Mesenchymal stem cell (in vitro differentiated cells and primary cell): Measurements from ENCODE around the gene JPH2.

Experiments used
- DNase-seq: peaks from one replicate; pipeline ENCODE4 v3.0.0-alpha.2; 2013
- H2AFZ ChIP-seq: one replicate; pipeline ENCODE4 v1.6.1; 2013; ENCODE audit warnings: low read depth, mild to moderate bottlenecking, control low read depth, inconsistent platforms, low read length, moderate library complexity
- H2AK5ac ChIP-seq: 2 replicates; pipeline ENCODE4 v1.6.1; 2013; ENCODE audit warnings: low read length, moderate library complexity, mild to moderate bottlenecking, inconsistent platforms; ENCODE audit not compliant: severe bottlenecking
- H2BK120ac ChIP-seq: one replicate; pipeline ENCODE4 v1.6.1; 2013; ENCODE audit warnings: low read depth, mild to moderate bottlenecking, inconsistent platforms, low read length, moderate library complexity
- H2BK12ac ChIP-seq, 2 experiments: one replicate each; pipeline ENCODE4 v1.6.1; 2013; ENCODE audit warnings: inconsistent platforms in 2 of 2, low read length in 2 of 2, mild to moderate bottlenecking in 2 of 2, moderate library complexity in 2 of 2, control low read depth in 1 of 2
- H2BK15ac ChIP-seq: one replicate; pipeline ENCODE4 v1.6.1; 2013; ENCODE audit warnings: mild to moderate bottlenecking, low read depth, inconsistent platforms; ENCODE audit not compliant: poor library complexity, severe bottlenecking
- H2BK5ac ChIP-seq: 2 replicates; pipeline ENCODE4 v1.6.1; 2013; ENCODE audit warnings: low read depth, mild to moderate bottlenecking, low read length, control low read depth, inconsistent platforms; ENCODE audit not compliant: poor library complexity, severe bottlenecking
- H3K14ac ChIP-seq, 2 experiments: one replicate each; pipeline ENCODE4 v1.6.1; 2013; ENCODE audit warnings: inconsistent platforms in 2 of 2, low read length in 2 of 2, control low read depth in 1 of 2, mild to moderate bottlenecking in 1 of 2, moderate library complexity in 1 of 2
- H3K18ac ChIP-seq, 2 experiments: one replicate each; pipeline ENCODE4 v1.6.1; 2013; ENCODE audit warnings: inconsistent platforms in 2 of 2, low read length in 2 of 2, control low read depth in 1 of 2, low read depth in 1 of 2, mild to moderate bottlenecking in 1 of 2
- H3K23ac ChIP-seq, 2 experiments: one replicate each; pipeline ENCODE4 v1.6.1; 2013; ENCODE audit warnings: inconsistent platforms in 2 of 2, low read length in 2 of 2, mild to moderate bottlenecking in 2 of 2, moderate library complexity in 2 of 2, control low read depth in 1 of 2
- H3K27ac ChIP-seq: 2 replicates; pipeline ENCODE4 v1.5.1; 2013; ENCODE audit warnings: mild to moderate bottlenecking, moderate library complexity, low read length, control low read depth, inconsistent platforms; ENCODE audit not compliant: poor library complexity, severe bottlenecking
- H3K27me3 ChIP-seq, 2 experiments: 2 replicates each; pipeline versions ENCODE4 v1.6.1 to v1.7.0; 2013; ENCODE audit warnings: low read length in 2 of 2, mild to moderate bottlenecking in 2 of 2, moderate library complexity in 2 of 2, control low read depth in 1 of 2, inconsistent platforms in 1 of 2; ENCODE audit not compliant: control insufficient read depth in 1 of 2, insufficient read depth in 1 of 2
- H3K36me3 ChIP-seq, 2 experiments: 2 replicates each; pipeline versions ENCODE4 v1.6.1 to v1.7.0; 2013; ENCODE audit warnings: low read length in 2 of 2, control low read depth in 1 of 2, inconsistent platforms in 1 of 2, low read depth in 1 of 2, mild to moderate bottlenecking in 1 of 2; ENCODE audit not compliant: insufficient read depth in 2 of 2, control insufficient read depth in 1 of 2
- H3K4ac ChIP-seq, 2 experiments: one replicate each; pipeline ENCODE4 v1.6.1; 2013; ENCODE audit warnings: inconsistent platforms in 2 of 2, low read length in 2 of 2, mild to moderate bottlenecking in 2 of 2, moderate library complexity in 2 of 2, control low read depth in 1 of 2, low read depth in 1 of 2
- H3K4me1 ChIP-seq: 2 replicates; pipeline ENCODE4 v1.6.1; 2013; ENCODE audit warnings: low read depth, low read length, control low read depth; ENCODE audit not compliant: control insufficient read depth, insufficient read depth
- H3K4me2 ChIP-seq: 2 replicates; pipeline ENCODE4 v1.6.1; 2013; ENCODE audit warnings: low read length, mild to moderate bottlenecking, inconsistent platforms; ENCODE audit not compliant: poor library complexity, severe bottlenecking
- H3K4me3 ChIP-seq, 2 experiments: 2 replicates each; pipeline versions ENCODE4 v1.5.1 to v1.7.0; 2013; ENCODE audit warnings: low read length in 2 of 2, mild to moderate bottlenecking in 2 of 2, control low read depth in 1 of 2, low read depth in 1 of 2; ENCODE audit not compliant: insufficient read depth in 1 of 2
- H3K79me1 ChIP-seq: replicated peaks from 2 replicates; pipeline ENCODE4 v1.6.1; 2013; ENCODE audit warnings: mild to moderate bottlenecking, control low read depth, low read length, inconsistent platforms; ENCODE audit not compliant: poor library complexity, severe bottlenecking
- H3K9ac ChIP-seq: 2 replicates; pipeline ENCODE4 v1.7.0; 2013; ENCODE audit warnings: mild to moderate bottlenecking, low read length, moderate library complexity
- H3K9me3 ChIP-seq: 2 replicates; pipeline ENCODE4 v1.7.0; 2013; ENCODE audit warnings: mild to moderate bottlenecking, low read length; ENCODE audit not compliant: control insufficient read depth
- H4K8ac ChIP-seq: one replicate; pipeline ENCODE4 v1.6.1; 2013; ENCODE audit warnings: inconsistent platforms, mild to moderate bottlenecking, low read length, moderate library complexity
- H4K91ac ChIP-seq: one replicate; pipeline ENCODE4 v1.6.1; 2013; ENCODE audit warnings: mild to moderate bottlenecking, low read length, inconsistent platforms
- WGBS: methylation state at CpG from one replicate; pipeline ENCODE4 v1.1.7; 2013; ENCODE audit warnings: mixed read lengths; 5-methylcytosine and 5-hydroxymethylcytosine counted together

JPH2 gene

GRCh38 chr20:44104798-44105517 lies 82.0 kb downstream of the JPH2 start:
- no peak overlapping the region for H4K91ac ChIP-seq
- no peaks in the 10 kb centered on the region for H3K79me1 ChIP-seq
- no peak overlapping the region for H2AFZ ChIP-seq
- H2AK5ac ChIP-seq, result no peak overlapping the region
- H3K4me3 ChIP-seq, result no peak overlapping the region
- H3K9me3 ChIP-seq, result peaks cover 33% of the 10 kb centered on the region
- H3K4me1 ChIP-seq, result no peaks in the 10 kb centered on the region
- no peak overlapping the region for H2BK15ac ChIP-seq
- no peak overlapping the region for H3K23ac ChIP-seq
- no peak overlapping the region for H3K14ac ChIP-seq
- H2BK120ac ChIP-seq, result no peak overlapping the region
- no peak overlapping the region for H3K4ac ChIP-seq
- H2BK12ac ChIP-seq, result no peak overlapping the region
- no peak overlapping the region for H3K27ac ChIP-seq
- H3K36me3 ChIP-seq, result no peaks in the 10 kb centered on the region
- WGBS, result 71% methylated on average over 6 of the region's 7 CpGs
- no peak overlapping the region for H3K18ac ChIP-seq
- no peak overlapping the region for H2BK5ac ChIP-seq
- DNase-seq, result peak; percentile 32
- H4K8ac ChIP-seq, result no peak overlapping the region
- peaks cover 30 to 82% of the 10 kb centered on the region in 2 experiments for H3K27me3 ChIP-seq
- no peak overlapping the region for H3K4me2 ChIP-seq
- no peak overlapping the region for H3K9ac ChIP-seq

GRCh38 chr20:44102582-44102981 lies 84.4 kb downstream of the JPH2 start:
- no CpG with 5 or more reads among the region's 1 CpG for WGBS
- H3K36me3 ChIP-seq, result no peaks in the 10 kb centered on the region
- no peak overlapping the region for H3K9ac ChIP-seq
- no peak overlapping the region for H4K8ac ChIP-seq
- no peak for DNase-seq
- peaks cover 26% of the 10 kb centered on the region for H3K9me3 ChIP-seq
- H3K4me3 ChIP-seq, result no peak overlapping the region
- H3K23ac ChIP-seq, result no peak overlapping the region
- no peak overlapping the region for H3K4me2 ChIP-seq
- H2BK5ac ChIP-seq, result no peak overlapping the region
- H3K14ac ChIP-seq, result no peak overlapping the region
- H3K27ac ChIP-seq, result no peak overlapping the region
- no peak overlapping the region for H4K91ac ChIP-seq
- H2BK15ac ChIP-seq, result no peak overlapping the region
- no peak overlapping the region for H2AFZ ChIP-seq
- H3K4ac ChIP-seq, result no peak overlapping the region
- H3K79me1 ChIP-seq, result no peaks in the 10 kb centered on the region
- no peak overlapping the region for H2BK120ac ChIP-seq
- no peak overlapping the region for H3K18ac ChIP-seq
- no peak overlapping the region for H2AK5ac ChIP-seq
- H2BK12ac ChIP-seq, result no peak overlapping the region
- peaks cover 30 to 63% of the 10 kb centered on the region in 2 experiments for H3K27me3 ChIP-seq
- peaks cover 2% of the 10 kb centered on the region for H3K4me1 ChIP-seq

GRCh38 chr20:44099832-44100231 lies 87.2 kb downstream of the JPH2 start:
- no peak overlapping the region for H2BK12ac ChIP-seq
- H2AFZ ChIP-seq, result no peak overlapping the region
- H3K23ac ChIP-seq, result no peak overlapping the region
- H4K8ac ChIP-seq, result no peak overlapping the region
- H3K9me3 ChIP-seq, result peaks cover 23% of the 10 kb centered on the region
- peaks cover 18 to 44% of the 10 kb centered on the region in 2 experiments for H3K27me3 ChIP-seq
- no peak overlapping the region for H3K14ac ChIP-seq
- H4K91ac ChIP-seq, result no peak overlapping the region
- no peak overlapping the region for H2BK120ac ChIP-seq
- no peak overlapping the region for H3K18ac ChIP-seq
- peaks cover 2% of the 10 kb centered on the region for H3K4me1 ChIP-seq
- H3K4me2 ChIP-seq, result no peak overlapping the region
- H3K79me1 ChIP-seq, result no peaks in the 10 kb centered on the region
- H3K4ac ChIP-seq, result no peak overlapping the region
- no peak overlapping the region for H2BK5ac ChIP-seq
- no peak for DNase-seq
- no peak overlapping the region for H3K9ac ChIP-seq
- WGBS, result 64% methylated on average over 5 of the region's 7 CpGs
- H2BK15ac ChIP-seq, result no peak overlapping the region
- H3K4me3 ChIP-seq, result no peak overlapping the region
- no peak overlapping the region for H2AK5ac ChIP-seq
- H3K36me3 ChIP-seq, result no peaks in the 10 kb centered on the region
- H3K27ac ChIP-seq, result no peak overlapping the region

- Histone ChIP-seq H3K18ac (no peak overlapping the region), H3K14ac (no peak overlapping the region), H3K9me3 (peaks cover 20% of the 10 kb centered on the region), H3K36me3 (no peaks in the 10 kb centered on the region), H2BK120ac (no peak overlapping the region), H2BK12ac (no peak overlapping the region), H3K27me3 (peaks cover 6 to 32% of the 10 kb centered on the region in 2 experiments), H2BK5ac (no peak overlapping the region), H3K9ac (no peak overlapping the region), H2BK15ac (no peak overlapping the region), H3K27ac (no peak overlapping the region), H3K79me1 (no peaks in the 10 kb centered on the region), H3K4me1 (peaks cover 2% of the 10 kb centered on the region), H3K4me3 (no peak overlapping the region), H3K4ac (no peak overlapping the region), H3K23ac (no peak overlapping the region), H4K91ac (no peak overlapping the region), H2AK5ac (no peak overlapping the region), H2AFZ (no peak overlapping the region), H3K4me2 (no peak overlapping the region), H4K8ac (no peak overlapping the region)
- WGBS, result 97% methylated on average over 5 of the region's 5 CpGs
- DNase-seq, result no peak
Measured at GRCh38 chr20:44098657-44099056, 88.3 kb downstream of the JPH2 start.
